SK-N-SH treated with all-trans-retinoic acid at 6 μM for 48 hours (cell line): ENCODE data around the gene SKI.

ENCODE experiments used
- ATAC-seq: fragments of 200-7000 bp; cut with Tn5 transposase; 3 replicates; pipeline ENCODE4 v1.9.1; 2020; ENCODE audit warnings: mild to moderate bottlenecking, moderate library complexity
- ARNTL ChIP-seq: fragments of 450-650 bp; formaldehyde crosslinking; IDR thresholded peaks from 2 replicates; pipeline ENCODE4 v1.5.0; 2020; ENCODE audit warnings: low read depth, mild to moderate bottlenecking, moderate library complexity, borderline replicate concordance
- CSDC2 ChIP-seq: fragments of 250-450 bp; sonication (Bioruptor Pico); IDR thresholded peaks from 2 replicates; pipeline ENCODE4 v1.5.0; 2020; ENCODE audit warnings: mild to moderate bottlenecking, moderate library complexity
- GLIS3 ChIP-seq: fragments of 250-450 bp; sonication (Bioruptor Pico); IDR thresholded peaks from 2 replicates; pipeline ENCODE4 v1.5.0; 2020; ENCODE audit warnings: mild to moderate bottlenecking, moderate library complexity
- PATZ1 ChIP-seq: fragments of 250-450 bp; sonication (Bioruptor Pico); IDR thresholded peaks from 2 replicates; pipeline ENCODE4 v1.8.0; 2020; ENCODE audit warnings: mild to moderate bottlenecking, moderate library complexity, borderline replicate concordance
- POU6F1 ChIP-seq: fragments of 250-450 bp; sonication (Bioruptor Pico); IDR thresholded peaks from 2 replicates; pipeline ENCODE4 v1.8.0; 2021; ENCODE audit warnings: low read depth, mild to moderate bottlenecking, moderate library complexity, borderline replicate concordance
- PPARA ChIP-seq: fragments of 250-450 bp; sonication (Bioruptor Pico); IDR thresholded peaks from 2 replicates; pipeline ENCODE4 v1.5.0; 2020; ENCODE audit warnings: mild to moderate bottlenecking, borderline replicate concordance
- RARB ChIP-seq: fragments of 250-450 bp; sonication (Bioruptor Pico); IDR thresholded peaks from 2 replicates; pipeline ENCODE4 v1.8.0; 2021; ENCODE audit warnings: mild to moderate bottlenecking, moderate library complexity
- SNAI2 ChIP-seq: fragments of 250-450 bp; sonication (Bioruptor Pico); IDR thresholded peaks from 2 replicates; pipeline ENCODE4 v1.5.0; 2020; ENCODE audit warnings: mild to moderate bottlenecking, moderate library complexity
- TCF4 ChIP-seq: fragments of 250-450 bp; sonication (Bioruptor Pico); IDR thresholded peaks from 2 replicates; pipeline ENCODE4 v1.8.0; 2021; ENCODE audit warnings: mild to moderate bottlenecking, moderate library complexity, borderline replicate concordance
- TSHZ2 ChIP-seq: fragments of 250-450 bp; sonication (Bioruptor Pico); IDR thresholded peaks from 2 replicates; pipeline ENCODE4 v1.5.0; 2020; ENCODE audit warnings: mild to moderate bottlenecking, moderate library complexity
- ZNF70 ChIP-seq: fragments of 450-650 bp; formaldehyde crosslinking; IDR thresholded peaks from 2 replicates; pipeline ENCODE4 v1.5.0; 2020; ENCODE audit warnings: mild to moderate bottlenecking, moderate library complexity
- ZNF8 ChIP-seq: fragments of 450-650 bp; formaldehyde crosslinking; IDR thresholded peaks from 2 replicates; pipeline ENCODE4 v1.5.0; 2020; ENCODE audit warnings: mild to moderate bottlenecking, moderate library complexity

The SKI gene

GRCh38 chr1:2255047-2255419 lies 26.9 kb downstream of the SKI start (continued):
- no peak for TF ChIP-seq TSHZ2 (CRISPR knock-in tag)
- TF ChIP-seq SNAI2 (CRISPR knock-in tag), result no peak

- ATAC-seq, result peak; percentile 62
- TF ChIP-seq TCF4 (CRISPR knock-in tag), result no peak
- TF ChIP-seq ARNTL (CRISPR knock-in tag), result no peak
- no peak for TF ChIP-seq TSHZ2 (CRISPR knock-in tag)
- TF ChIP-seq ZNF8 (CRISPR knock-in tag), result no peak
Measured at GRCh38 chr1:2255420-2256369, 27.6 kb downstream of the SKI start.

GRCh38 chr1:2256435-2257244 lies 28.5 kb downstream of the SKI start:
- peak; percentile 14; the same call in 2 of the 3 replicates for ATAC-seq
- TF ChIP-seq GLIS3 (no peak), POU6F1 (no peak), PPARA (no peak), TSHZ2 (CRISPR knock-in tag) (no peak), TCF4 (CRISPR knock-in tag) (no peak), CSDC2 (CRISPR knock-in tag) (no peak), ZNF70 (CRISPR knock-in tag) (no peak), PATZ1 (CRISPR knock-in tag) (no peak), RARB (CRISPR knock-in tag) (no peak)
